HCT116 (cell line): ENCODE results near the gene USP7. TPM values are rescaled to one million over a fixed set of nuclear protein-coding genes. Genes with fewer than 3 reads are reported as not detected.

Experiments used
- ATAC-seq: fragments of 200-7000 bp; cut with Tn5 transposase; 2 replicates; pipeline ENCODE4 v1.9.1; 2020; ENCODE audit warnings: mild to moderate bottlenecking, moderate library complexity
- BruUV-seq: library from RNA; stranded (reverse); fragments of 400-500 nt; replicated peaks from 2 replicates; lab custom pipeline; 2021; lab: Mats Ljungman, UMichigan
- CTCF ChIA-PET: fragments of 300-600 bp; sonication (Branson Sonifier 250); formaldehyde crosslinking; loops from one replicate; lab custom pipeline; 2021; ENCODE audit warnings: antibody characterized with exemption; lab: Charles Lee
- POLR2A ChIA-PET: fragments of 300-600, 350-600 bp; sonication (Branson Sonifier 250); formaldehyde crosslinking; loops from one replicate; lab custom pipeline; 2021; ENCODE audit warnings: antibody characterized with exemption; lab: Charles Lee
- RAD21 ChIA-PET, 2 experiments: fragments of 300-600 bp; sonication (Branson Sonifier 250); formaldehyde crosslinking; loops; one replicate each; lab custom pipeline; 2023; ENCODE audit warnings: low total read pairs in 2 of 2; ENCODE audit not compliant: uncharacterized antibody in 2 of 2, unreplicated experiment in 2 of 2, low non-redundant PET in 1 of 2; lab: Charles Lee
- DNase-seq: peaks from one replicate; pipeline ENCODE4 v3.0.0-alpha.2; 2010; ENCODE audit warnings: low read depth, low spot score
- H2AFZ ChIP-seq: fragments of 200-600 bp; shearing (Covaris generic), sonication (generic); 2 replicates; pipeline ENCODE4 v1.6.1; 2017; ENCODE audit warnings: low read depth, mixed run types, mixed read lengths, antibody characterized with exemption, low read length; ENCODE audit not compliant: poor library complexity, severe bottlenecking
- H3K27ac ChIP-seq: 2 replicates; pipeline ENCODE4 v1.5.1; 2012; ENCODE audit warnings: low read depth, low read length
- H3K27me3 ChIP-seq: fragments of 200-600 bp; sonication (generic); 2 replicates; pipeline ENCODE4 v1.6.1; 2016; ENCODE audit warnings: mixed run types, low read length, mixed read lengths; ENCODE audit not compliant: insufficient read depth
- H3K36me3 ChIP-seq, 2 experiments: fragments of 200-500 bp in 1 of 2; fragments of 200-600 bp in 1 of 2; sonication (Bioruptor generic) in 1 of 2; sonication (generic) in 1 of 2; 2 replicates each; pipeline versions ENCODE4 v1.5.1 to v1.6.1; 2014 to 2016; ENCODE audit warnings: low read length in 2 of 2, inconsistent platforms in 1 of 2, mixed read lengths in 1 of 2, mixed run types in 1 of 2; ENCODE audit not compliant: insufficient read depth in 2 of 2, control insufficient read depth in 1 of 2
- H3K4me1 ChIP-seq, 2 experiments: fragments of 200-600 bp in 1 of 2; sonication (generic) in 1 of 2; 2 replicates each; pipeline versions ENCODE4 v1.5.1 to v1.6.1; 2012 to 2017; ENCODE audit warnings: low read length in 2 of 2, inconsistent platforms in 1 of 2, mild to moderate bottlenecking in 1 of 2, mixed read lengths in 1 of 2, mixed run types in 1 of 2, moderate library complexity in 1 of 2; ENCODE audit not compliant: insufficient read depth in 2 of 2, control insufficient read depth in 1 of 2
- H3K4me2 ChIP-seq: fragments of 200-600 bp; sonication (generic); 2 replicates; pipeline ENCODE4 v1.6.1; 2017; ENCODE audit warnings: mixed run types, low read length, mixed read lengths
- H3K4me3 ChIP-seq, 2 experiments: fragments of 200-600 bp in 1 of 2; sonication (generic) in 1 of 2; replicated peaks in 1 of 2; 2 replicates each; pipeline ENCODE4 v1.5.1; 2011 to 2016; ENCODE audit warnings: low read length in 2 of 2, control low read depth in 1 of 2, low read depth in 1 of 2, mild to moderate bottlenecking in 1 of 2, mixed read lengths in 1 of 2, mixed run types in 1 of 2
- H3K79me2 ChIP-seq: fragments of 200-600 bp; sonication (generic); 2 replicates; pipeline ENCODE4 v1.6.1; 2017; ENCODE audit warnings: mild to moderate bottlenecking, mixed run types, low read length, moderate library complexity, mixed read lengths; ENCODE audit not compliant: insufficient read depth
- H3K9ac ChIP-seq: fragments of 200-600 bp; sonication (generic); 2 replicates; pipeline ENCODE4 v1.6.1; 2016; ENCODE audit warnings: low read length, mixed read lengths
- H3K9me2 ChIP-seq: fragments of 200-600 bp; sonication (generic), shearing (Covaris generic); 2 replicates; pipeline ENCODE4 v1.6.1; 2017; ENCODE audit warnings: mixed run types, mild to moderate bottlenecking, moderate library complexity; ENCODE audit not compliant: insufficient read depth
- H3K9me3 ChIP-seq, 2 experiments: fragments of 200-500 bp in 1 of 2; fragments of 200-600 bp in 1 of 2; sonication (Bioruptor generic) in 1 of 2; sonication (generic) in 1 of 2; 2 replicates each; pipeline ENCODE4 v1.6.1; 2014 to 2017; ENCODE audit warnings: low read length in 2 of 2, mixed read lengths in 2 of 2, inconsistent platforms in 1 of 2, low read depth in 1 of 2, mild to moderate bottlenecking in 1 of 2, mixed run types in 1 of 2, moderate library complexity in 1 of 2; ENCODE audit not compliant: control insufficient read depth in 1 of 2, insufficient read depth in 1 of 2
- H4K20me1 ChIP-seq: fragments of 200-600 bp; sonication (generic), shearing (Covaris generic); 2 replicates; pipeline ENCODE4 v1.6.1; 2017; ENCODE audit warnings: mixed run types, mild to moderate bottlenecking, moderate library complexity; ENCODE audit not compliant: insufficient read depth
- CBX3 ChIP-seq: IDR thresholded peaks from 2 replicates; pipeline ENCODE4 v1.6.1; 2012; ENCODE audit warnings: low read depth
- EGR1 ChIP-seq: IDR thresholded peaks from 2 replicates; pipeline ENCODE4 v1.6.1; 2012; ENCODE audit warnings: low read depth
- EZH2phosphoT487 ChIP-seq: fragments of 200-600 bp; IDR thresholded peaks from 2 replicates; pipeline ENCODE4 v1.6.1; 2018; ENCODE audit warnings: antibody characterized with exemption, borderline replicate concordance
- FOSL1 ChIP-seq: IDR thresholded peaks from 2 replicates; pipeline ENCODE4 v1.6.1; 2012; ENCODE audit warnings: low read depth
- SP1 ChIP-seq: IDR thresholded peaks from 2 replicates; pipeline ENCODE4 v1.6.1; 2012; ENCODE audit warnings: low read depth
- TCF7L2 ChIP-seq: IDR thresholded peaks from 2 replicates; pipeline ENCODE4 v1.7.0; 2011; ENCODE audit warnings: borderline replicate concordance, inconsistent platforms; ENCODE audit not compliant: insufficient read depth, insufficient read length; ENCODE audit errors: extremely low read depth
- intact Hi-C: fragments of 100-400 bp; cut with micrococcal nuclease; formaldehyde crosslinking; loops from 2 replicates; pipeline ENCODE4 v1.10.0; 2022
- total RNA-seq: library from RNA; stranded (reverse); gene quantifications from one replicate; pipeline ENCODE4 v1.2.1, GENCODE V29; 2021; ENCODE audit not compliant: unreplicated experiment
- TF ChIP-seq, protein P1 (sequence below), 3 experiments: fragments of 200-600 bp in 1 of 3; sonication (generic) in 1 of 3; IDR thresholded peaks in 2 of 3; conservative IDR thresholded peaks in 1 of 3; 2 replicates each; pipeline ENCODE4 v1.5.1; 2012 to 2017; ENCODE audit warnings: low read depth in 2 of 3, low read length in 2 of 3, antibody characterized with exemption in 1 of 3, borderline replicate concordance in 1 of 3, control low read depth in 1 of 3, mild to moderate bottlenecking in 1 of 3, mixed read lengths in 1 of 3, mixed run types in 1 of 3, moderate library complexity in 1 of 3; ENCODE audit not compliant: insufficient read depth in 1 of 3
- TF ChIP-seq, protein P2 (sequence below): IDR thresholded peaks from 2 replicates; pipeline ENCODE4 v1.6.1; 2011; ENCODE audit warnings: mild to moderate bottlenecking, low read length, moderate library complexity; ENCODE audit not compliant: insufficient replicate concordance; ENCODE audit errors: extremely low read depth
- TF ChIP-seq, protein P3 (sequence below): IDR thresholded peaks from 2 replicates; pipeline ENCODE4 v1.6.1; 2012

The USP7 gene
- total RNA-seq, 1 experiment from 2014 or later: 154 TPM

DNA sequence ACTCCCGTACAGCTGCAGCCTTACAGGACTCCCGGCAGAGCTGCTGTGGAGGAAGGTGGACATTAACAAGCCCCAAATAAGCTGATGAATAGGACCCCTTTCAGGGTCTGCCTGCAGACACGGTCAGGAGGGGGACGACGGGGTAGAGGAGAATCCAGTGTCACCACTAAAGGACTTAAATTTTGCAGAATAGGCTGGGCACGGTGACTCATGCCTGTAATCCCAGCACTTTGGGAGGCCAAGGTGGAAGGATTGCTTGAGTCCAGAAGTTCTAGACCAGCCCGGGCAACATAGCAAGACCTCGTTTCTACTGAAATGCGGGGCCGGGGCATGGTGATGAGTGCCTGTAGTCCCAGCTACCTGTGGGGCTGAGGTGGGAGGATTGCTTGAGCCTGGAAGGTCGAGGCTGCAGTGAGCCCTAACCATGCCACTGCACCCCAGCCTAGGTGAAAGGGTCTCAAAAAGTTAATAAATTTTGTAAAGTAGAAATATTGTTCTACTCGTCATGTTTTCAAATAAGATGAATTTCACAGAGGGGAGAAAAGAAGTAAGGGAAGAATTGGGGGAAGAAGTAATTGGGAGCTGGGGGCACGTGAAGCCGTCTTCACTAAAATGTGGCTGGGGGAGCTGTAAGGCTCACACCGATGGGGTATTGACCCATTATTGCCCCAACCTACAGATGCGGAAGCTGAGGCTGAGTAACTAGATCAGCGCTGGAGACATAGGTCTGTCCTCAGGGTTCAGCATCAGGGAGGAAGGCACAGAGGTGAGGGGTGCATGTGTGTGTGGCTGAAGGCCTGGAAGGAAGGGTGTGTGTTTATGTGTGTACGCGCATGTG lies 76.9 kb downstream of the USP7 start:
- no peak for TF ChIP-seq EZH2phosphoT487
- Histone ChIP-seq H3K9ac (no peak overlapping the region), H3K36me3 (peaks cover 0 to 11% of the 10 kb centered on the region in 2 experiments; a peak in 3 of 4 replicates), H3K4me3 (no peak overlapping the region), H3K27me3 (no peaks in the 10 kb centered on the region), H3K27ac (no peak overlapping the region), H3K4me1 (peaks cover 13 to 31% of the 10 kb centered on the region in 2 experiments), H4K20me1 (no peaks in the 10 kb centered on the region), H3K4me2 (peak overlapping the region; percentile 25; the same call in 1 of the 2 replicates), H2AFZ (no peak overlapping the region), H3K79me2 (no peaks in the 10 kb centered on the region), H3K9me2 (no peaks in the 10 kb centered on the region), H3K9me3 (no peaks in the 10 kb centered on the region)
- DNase-seq (no peak), ATAC-seq (no peak)
- RAD21 ChIA-PET: no interaction called here
- no TSS peak for BruUV-seq
- intact Hi-C loops: no loop called here
- CTCF ChIA-PET: no interaction called here
- POLR2A ChIA-PET: no interaction called here

DNA sequence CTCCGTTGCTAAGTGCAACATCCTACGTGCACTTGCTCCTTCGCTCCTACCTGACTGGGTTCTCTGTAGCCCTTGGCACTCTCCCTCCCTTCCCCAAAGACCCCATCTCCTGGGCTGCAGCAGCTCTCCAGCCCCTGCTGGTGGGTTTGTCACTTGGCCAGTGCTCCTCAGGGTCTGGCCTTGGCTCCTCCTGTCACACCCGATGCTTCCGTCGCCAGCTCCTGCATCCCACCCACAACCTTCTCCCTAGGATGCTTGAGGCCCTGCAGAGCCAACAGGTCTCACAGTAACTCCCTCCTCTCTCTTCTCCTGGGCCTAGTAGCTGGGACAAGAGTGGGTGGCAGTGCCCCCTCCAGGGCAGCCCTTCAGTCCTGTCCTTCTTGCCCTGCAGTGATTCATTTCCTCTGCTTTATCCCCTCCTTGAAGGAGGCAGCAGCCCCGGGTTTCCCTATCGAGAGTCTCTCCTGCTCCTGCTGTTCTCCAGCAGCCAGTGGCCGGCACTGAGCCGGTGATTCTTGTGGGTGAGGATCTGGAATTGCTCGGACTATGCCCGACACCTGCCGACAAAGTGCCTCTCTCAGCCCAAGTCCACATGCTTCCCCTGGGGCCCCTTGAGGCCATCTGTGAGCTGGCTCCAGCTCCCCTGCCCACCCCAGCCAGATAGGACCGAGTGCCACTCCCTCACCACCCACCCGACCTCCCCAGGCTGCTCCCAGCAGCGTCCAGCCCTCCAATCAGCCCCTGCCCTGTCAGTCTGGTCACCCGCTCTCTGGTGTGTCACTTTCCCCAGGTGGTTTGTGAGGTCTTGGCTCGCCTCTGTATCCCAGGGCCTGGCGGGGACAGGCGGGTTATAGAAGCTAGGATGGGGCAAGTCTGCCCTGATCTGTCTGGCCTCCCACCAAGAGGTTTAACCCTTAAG lies 77.8 kb downstream of the USP7 start:
- Histone ChIP-seq H3K79me2 (no peaks in the 10 kb centered on the region), H2AFZ (no peak overlapping the region), H3K4me2 (peak overlapping the region; percentile 25; the same call in 1 of the 2 replicates), H3K27me3 (no peaks in the 10 kb centered on the region), H3K9me2 (no peaks in the 10 kb centered on the region), H3K36me3 (peaks cover 0 to 3% of the 10 kb centered on the region in 2 experiments; a peak in 2 of 4 replicates), H4K20me1 (no peaks in the 10 kb centered on the region), H3K9ac (no peak overlapping the region), H3K9me3 (no peaks in the 10 kb centered on the region), H3K4me1 (peaks cover 13 to 31% of the 10 kb centered on the region in 2 experiments), H3K4me3 (no peak overlapping the region), H3K27ac (no peak overlapping the region; the same call in 1 of the 2 replicates)
- ATAC-seq: peak; percentile 14; the same call in 1 of the 2 replicates
- ChIA-PET CTCF (interaction anchor here (1.8 kb wide), 1 partner anchor 253 kb away, joined by 5 read pairs; no protein-coding TSS in a partner anchor), POLR2A (no interaction called here), RAD21 (no interaction called here)
- BruUV-seq: no TSS peak
- TF ChIP-seq, protein P1, sequence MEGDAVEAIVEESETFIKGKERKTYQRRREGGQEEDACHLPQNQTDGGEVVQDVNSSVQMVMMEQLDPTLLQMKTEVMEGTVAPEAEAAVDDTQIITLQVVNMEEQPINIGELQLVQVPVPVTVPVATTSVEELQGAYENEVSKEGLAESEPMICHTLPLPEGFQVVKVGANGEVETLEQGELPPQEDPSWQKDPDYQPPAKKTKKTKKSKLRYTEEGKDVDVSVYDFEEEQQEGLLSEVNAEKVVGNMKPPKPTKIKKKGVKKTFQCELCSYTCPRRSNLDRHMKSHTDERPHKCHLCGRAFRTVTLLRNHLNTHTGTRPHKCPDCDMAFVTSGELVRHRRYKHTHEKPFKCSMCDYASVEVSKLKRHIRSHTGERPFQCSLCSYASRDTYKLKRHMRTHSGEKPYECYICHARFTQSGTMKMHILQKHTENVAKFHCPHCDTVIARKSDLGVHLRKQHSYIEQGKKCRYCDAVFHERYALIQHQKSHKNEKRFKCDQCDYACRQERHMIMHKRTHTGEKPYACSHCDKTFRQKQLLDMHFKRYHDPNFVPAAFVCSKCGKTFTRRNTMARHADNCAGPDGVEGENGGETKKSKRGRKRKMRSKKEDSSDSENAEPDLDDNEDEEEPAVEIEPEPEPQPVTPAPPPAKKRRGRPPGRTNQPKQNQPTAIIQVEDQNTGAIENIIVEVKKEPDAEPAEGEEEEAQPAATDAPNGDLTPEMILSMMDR (IDR thresholded peaks at IDR 0.05 in 2 of 3, conservative IDR thresholded peaks at IDR 0.05 in 1 of 3; ENCODE audit: borderline replicate concordance in 1 of 3, insufficient read depth in 1 of 3, low read depth in 2 of 3, low read length in 2 of 3): 0 out of 6 replicates have a peak, but pooled peaks of 1 of the 3 experiments have one; percentile 9
- no peak for TF ChIP-seq FOSL1
- TF ChIP-seq, protein P2, sequence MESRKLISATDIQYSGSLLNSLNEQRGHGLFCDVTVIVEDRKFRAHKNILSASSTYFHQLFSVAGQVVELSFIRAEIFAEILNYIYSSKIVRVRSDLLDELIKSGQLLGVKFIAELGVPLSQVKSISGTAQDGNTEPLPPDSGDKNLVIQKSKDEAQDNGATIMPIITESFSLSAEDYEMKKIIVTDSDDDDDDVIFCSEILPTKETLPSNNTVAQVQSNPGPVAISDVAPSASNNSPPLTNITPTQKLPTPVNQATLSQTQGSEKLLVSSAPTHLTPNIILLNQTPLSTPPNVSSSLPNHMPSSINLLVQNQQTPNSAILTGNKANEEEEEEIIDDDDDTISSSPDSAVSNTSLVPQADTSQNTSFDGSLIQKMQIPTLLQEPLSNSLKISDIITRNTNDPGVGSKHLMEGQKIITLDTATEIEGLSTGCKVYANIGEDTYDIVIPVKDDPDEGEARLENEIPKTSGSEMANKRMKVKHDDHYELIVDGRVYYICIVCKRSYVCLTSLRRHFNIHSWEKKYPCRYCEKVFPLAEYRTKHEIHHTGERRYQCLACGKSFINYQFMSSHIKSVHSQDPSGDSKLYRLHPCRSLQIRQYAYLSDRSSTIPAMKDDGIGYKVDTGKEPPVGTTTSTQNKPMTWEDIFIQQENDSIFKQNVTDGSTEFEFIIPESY: no peak
- TF ChIP-seq CBX3: no peak
- no peak for TF ChIP-seq TCF7L2
- TF ChIP-seq SP1: no peak
- no peak for TF ChIP-seq EGR1
- TF ChIP-seq, protein P3, sequence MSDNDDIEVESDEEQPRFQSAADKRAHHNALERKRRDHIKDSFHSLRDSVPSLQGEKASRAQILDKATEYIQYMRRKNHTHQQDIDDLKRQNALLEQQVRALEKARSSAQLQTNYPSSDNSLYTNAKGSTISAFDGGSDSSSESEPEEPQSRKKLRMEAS: no peak
- DNase-seq: no peak
- intact Hi-C loops: no loop called here
